OCI-LY1 (cell line): Measurements from ENCODE around the gene MCF2L2.

ENCODE experiments used
- CTCF ChIP-seq: fragments of 200-600 bp; sonication (generic), shearing (Covaris generic); IDR thresholded peaks from 2 replicates; pipeline ENCODE4 v1.5.1; 2017; ENCODE audit warnings: mild to moderate bottlenecking, antibody characterized with exemption, low read length, moderate library complexity, mixed read lengths
- EZH2 ChIP-seq: fragments of 200-600 bp; sonication (generic), shearing (Covaris generic); IDR thresholded peaks from 2 replicates; pipeline ENCODE4 v1.8.0; 2017; ENCODE audit warnings: borderline replicate concordance, mixed run types, mild to moderate bottlenecking, antibody characterized with exemption, low read length, moderate library complexity, mixed read lengths

DNA sequence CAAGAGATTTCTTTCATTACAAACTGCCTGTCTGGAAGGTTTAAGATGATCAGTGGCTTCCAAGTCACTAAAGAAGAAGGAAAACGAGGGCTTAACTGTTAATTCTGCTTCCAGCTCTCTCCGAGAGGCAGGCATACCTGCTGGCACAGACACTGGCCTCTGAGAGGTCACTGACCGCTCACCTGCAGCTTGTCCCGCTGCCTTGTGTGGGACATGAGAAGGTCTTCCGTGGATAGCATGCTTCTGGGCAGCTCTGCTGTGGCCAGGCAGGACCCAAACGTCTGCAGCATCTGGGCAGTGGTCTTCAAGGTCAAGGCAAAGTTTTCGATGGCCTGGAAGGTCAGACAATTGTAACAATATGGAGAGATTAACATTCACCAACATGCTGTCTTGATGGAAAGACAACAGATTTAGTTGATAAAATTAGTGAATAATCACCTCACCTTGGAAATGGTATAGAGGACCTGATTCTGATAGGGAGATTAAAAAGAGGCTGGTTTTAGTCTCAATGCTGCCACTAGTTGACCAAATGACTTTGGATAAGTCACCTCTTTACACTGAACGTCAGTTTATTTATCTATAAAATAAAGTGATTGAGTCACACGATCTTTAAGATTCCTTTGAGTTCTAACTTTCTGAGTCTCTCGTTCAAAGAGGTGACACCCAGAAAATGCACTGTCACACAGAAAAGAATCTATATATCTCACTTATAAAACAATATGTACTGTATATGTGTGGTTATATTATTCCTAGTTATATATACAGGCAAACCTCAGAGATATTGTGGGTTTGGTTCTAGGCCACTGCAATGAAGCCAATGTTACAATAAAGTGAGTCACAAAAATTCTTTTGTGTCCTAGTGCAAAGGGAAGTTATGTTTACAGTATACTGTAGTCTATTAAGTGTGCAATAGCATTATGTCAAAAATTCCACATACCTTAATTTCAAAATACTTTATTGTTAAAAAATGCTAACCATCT, 110.2 kb downstream of the MCF2L2 start:
- TF ChIP-seq CTCF (no peak), EZH2 (no peak)
